Gastrocnemius medialis (tissue), 4 donors: Measurements from ENCODE around the gene KISS1R. TPM values are rescaled to one million over a fixed set of nuclear protein-coding genes. Genes with fewer than 3 reads are reported as not detected.

Experiments
- ATAC-seq, 2 donors: fragments of 150-250 bp; one replicate each; pipeline ENCODE4 v1.9.1; 2016
- DNase-seq, 2 donors: peaks; one replicate each; pipeline ENCODE4 v3.0.0-alpha.2; 2019
- H3K27ac ChIP-seq, 4 donors: fragments of 200-600 bp; sonication (generic); 1 replicate in 1 of 4; 2 replicates in 3 of 4; pipeline ENCODE4 v1.5.1; 2016 to 2018; ENCODE audit warnings: mild to moderate bottlenecking in 2 of 4, moderate library complexity in 1 of 4
- H3K27me3 ChIP-seq, 3 donors: fragments of 200-600 bp; sonication (generic) in 2 of 3; 1 replicate in 1 of 3; 2 replicates in 2 of 3; pipeline versions ENCODE4 v1.5.1 to v1.6.0; 2016 to 2019; ENCODE audit warnings: mild to moderate bottlenecking in 1 of 3, moderate library complexity in 1 of 3
- H3K36me3 ChIP-seq, 2 donors: fragments of 200-600 bp; sonication (generic) in 1 of 2; one replicate each; pipeline ENCODE4 v1.5.1; 2017 to 2018
- H3K4me1 ChIP-seq, 2 donors: fragments of 200-600 bp; sonication (generic) in 1 of 2; one replicate each; pipeline ENCODE4 v1.5.1; 2016 to 2017; ENCODE audit warnings: mild to moderate bottlenecking in 2 of 2
- H3K4me3 ChIP-seq, 4 donors: fragments of 200-600 bp; sonication (generic) in 3 of 4; 1 replicate in 1 of 4; 2 replicates in 3 of 4; pipeline ENCODE4 v1.5.1; 2016 to 2019; ENCODE audit warnings: mild to moderate bottlenecking in 2 of 4
- H3K9me3 ChIP-seq, 3 donors: fragments of 200-600 bp; sonication (generic) in 2 of 3; 1 replicate in 1 of 3; 2 replicates in 2 of 3; pipeline ENCODE4 v1.5.1; 2016 to 2019
- CTCF ChIP-seq, 5 experiments: fragments of 450-650 bp in 3 of 5; fragments of 200-600 bp in 2 of 5; sonication (generic) in 2 of 5; IDR thresholded peaks in 4 of 5; conservative IDR thresholded peaks in 1 of 5; 1 replicate in 4 of 5; 2 replicates in 1 of 5; pipeline ENCODE4 v1.5.1; 2016 to 2019; ENCODE audit warnings: antibody characterized with exemption in 5 of 5, mild to moderate bottlenecking in 3 of 5, moderate library complexity in 3 of 5
- POLR2A ChIP-seq, 2 donors: fragments of 450-650 bp; IDR thresholded peaks; one replicate each; pipeline ENCODE4 v1.6.1; 2017; ENCODE audit warnings: antibody characterized with exemption in 2 of 2, mild to moderate bottlenecking in 2 of 2, moderate library complexity in 2 of 2
- in situ Hi-C, 4 donors: fragments of 200-750 bp; cut with MboI; loops; one replicate each; pipeline versions ENCODE4 v1.15.0 to v1.8.0; 2017; ENCODE audit warnings: low sequenced_read_pairs in 4 of 4
- intact Hi-C: fragments of 100-400 bp; cut with DNase I; formaldehyde crosslinking; loops from one replicate; pipeline ENCODE4 v1.15.1; 2023; ENCODE audit warnings: low total_unique reads
- total RNA-seq, 4 donors: library from RNA; depleted of rRNA; stranded (reverse); fragments of >200 nt; gene quantifications; one replicate each; pipeline versions ENCODE4 v1.1.0 to v1.2.3, GENCODE V29; 2016

Gene KISS1R
- total RNA-seq, 4 donors from 2014 or later: not detected

GRCh38 chr19:952049-952679 lies 35.0 kb downstream of the KISS1R start:
- H3K27ac ChIP-seq: no peak overlapping the region
- no peaks in the 10 kb centered on the region for H3K36me3 ChIP-seq
- intact Hi-C loops: no loop called here
- no peaks in the 10 kb centered on the region for H3K9me3 ChIP-seq
- ATAC-seq: no peak
- in situ Hi-C loops: no loop called here
- no peak overlapping the region for H3K4me3 ChIP-seq
- TF ChIP-seq CTCF (IDR thresholded peaks at IDR 0.05 in 4 of 5, conservative IDR thresholded peaks at IDR 0.05 in 1 of 5) (no peak), POLR2A (IDR thresholded peaks at IDR 0.05) (no peak)
- H3K4me1 ChIP-seq: no peaks in the 10 kb centered on the region
- peaks cover 0 to 20% (median 11%) of the 10 kb centered on the region in 3 donors for H3K27me3 ChIP-seq
- DNase-seq: no peak

GRCh38 chr19:952680-953444 lies 35.7 kb downstream of the KISS1R start:
- H3K27ac ChIP-seq: no peak overlapping the region
- peaks cover 0 to 20% (median 11%) of the 10 kb centered on the region in 3 donors for H3K27me3 ChIP-seq
- intact Hi-C loops: no loop called here
- in situ Hi-C loops: no loop called here
- no peaks in the 10 kb centered on the region for H3K4me1 ChIP-seq
- TF ChIP-seq CTCF (IDR thresholded peaks at IDR 0.05 in 4 of 5, conservative IDR thresholded peaks at IDR 0.05 in 1 of 5): no peak
- TF ChIP-seq POLR2A (IDR thresholded peaks at IDR 0.05): no peak
- no peak overlapping the region for H3K4me3 ChIP-seq
- DNase-seq: no peak
- H3K9me3 ChIP-seq: no peaks in the 10 kb centered on the region
- no peaks in the 10 kb centered on the region for H3K36me3 ChIP-seq
- no peak for ATAC-seq

- DNase-seq (no peak), ATAC-seq (no peak)
- Histone ChIP-seq H3K27me3 (peaks cover 0 to 20% (median 11%) of the 10 kb centered on the region in 3 donors), H3K27ac (no peak overlapping the region), H3K4me3 (no peak overlapping the region), H3K36me3 (no peaks in the 10 kb centered on the region), H3K9me3 (no peaks in the 10 kb centered on the region), H3K4me1 (no peaks in the 10 kb centered on the region)
- in situ Hi-C loops: no loop called here
- TF ChIP-seq POLR2A (IDR thresholded peaks at IDR 0.05): no peak
- no peak for TF ChIP-seq CTCF (IDR thresholded peaks at IDR 0.05 in 4 of 5, conservative IDR thresholded peaks at IDR 0.05 in 1 of 5)
- intact Hi-C loops: no loop called here
These were observed 36.5 kb downstream of the KISS1R start for GRCh38 chr19:953445-954271.

GRCh38 chr19:954272-954671 lies 37.1 kb downstream of the KISS1R start:
- TF ChIP-seq POLR2A (IDR thresholded peaks at IDR 0.05) (no peak), CTCF (IDR thresholded peaks at IDR 0.05 in 4 of 5, conservative IDR thresholded peaks at IDR 0.05 in 1 of 5) (no peak)
- ATAC-seq: no peak
- in situ Hi-C loops (no loop called here), intact Hi-C loops (no loop called here)
- Histone ChIP-seq H3K9me3 (no peaks in the 10 kb centered on the region), H3K27me3 (peaks cover 0 to 20% (median 11%) of the 10 kb centered on the region in 3 donors), H3K27ac (no peak overlapping the region), H3K36me3 (no peaks in the 10 kb centered on the region), H3K4me3 (no peak overlapping the region), H3K4me1 (no peaks in the 10 kb centered on the region)
- DNase-seq: no peak
